HG03442 (cell line): ENCODE measurements around the gene CCDC137.

Experiments
- ATAC-seq: cut with Tn5 transposase; IDR thresholded peaks from one replicate; pipeline ENCODE4 v1.9.1; 2021; ENCODE audit warnings: mild to moderate bottlenecking, moderate library complexity; ENCODE audit not compliant: unreplicated experiment

Gene CCDC137

DNA sequence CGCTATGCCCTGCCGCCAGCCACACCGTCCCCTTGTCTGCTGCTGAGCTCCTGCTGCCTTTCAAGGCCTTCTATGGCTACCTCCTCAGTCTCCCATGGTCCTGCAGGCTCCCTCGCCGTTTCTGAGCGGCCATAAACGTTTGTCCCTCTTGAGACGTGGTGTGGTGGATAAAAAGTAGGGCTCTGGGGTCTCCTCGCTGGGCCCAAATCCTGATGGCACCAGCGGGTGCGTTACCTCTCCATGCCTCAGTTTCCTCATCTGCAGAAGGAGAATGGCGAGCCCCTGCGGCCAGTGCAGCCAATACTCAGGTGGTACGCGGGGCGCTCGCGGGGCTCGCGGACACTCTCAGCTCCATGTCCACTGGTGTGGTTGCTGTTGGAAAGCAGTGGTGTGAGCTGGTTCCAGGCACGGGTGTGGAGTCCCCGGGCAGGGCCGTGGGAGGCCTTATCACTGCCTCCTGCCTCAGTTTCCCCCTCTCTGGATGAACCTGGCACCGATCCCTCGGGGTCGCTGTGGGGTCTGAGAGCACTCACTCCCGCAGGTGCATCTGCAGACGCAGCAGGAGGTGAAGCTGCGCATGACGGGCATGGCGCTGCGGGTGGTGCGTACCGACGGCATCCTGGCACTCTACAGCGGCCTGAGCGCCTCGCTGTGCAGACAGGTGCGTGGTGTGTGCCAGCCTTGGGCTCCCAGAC, 48.0 kb downstream of the CCDC137 start:
- ATAC-seq: no peak

DNA sequence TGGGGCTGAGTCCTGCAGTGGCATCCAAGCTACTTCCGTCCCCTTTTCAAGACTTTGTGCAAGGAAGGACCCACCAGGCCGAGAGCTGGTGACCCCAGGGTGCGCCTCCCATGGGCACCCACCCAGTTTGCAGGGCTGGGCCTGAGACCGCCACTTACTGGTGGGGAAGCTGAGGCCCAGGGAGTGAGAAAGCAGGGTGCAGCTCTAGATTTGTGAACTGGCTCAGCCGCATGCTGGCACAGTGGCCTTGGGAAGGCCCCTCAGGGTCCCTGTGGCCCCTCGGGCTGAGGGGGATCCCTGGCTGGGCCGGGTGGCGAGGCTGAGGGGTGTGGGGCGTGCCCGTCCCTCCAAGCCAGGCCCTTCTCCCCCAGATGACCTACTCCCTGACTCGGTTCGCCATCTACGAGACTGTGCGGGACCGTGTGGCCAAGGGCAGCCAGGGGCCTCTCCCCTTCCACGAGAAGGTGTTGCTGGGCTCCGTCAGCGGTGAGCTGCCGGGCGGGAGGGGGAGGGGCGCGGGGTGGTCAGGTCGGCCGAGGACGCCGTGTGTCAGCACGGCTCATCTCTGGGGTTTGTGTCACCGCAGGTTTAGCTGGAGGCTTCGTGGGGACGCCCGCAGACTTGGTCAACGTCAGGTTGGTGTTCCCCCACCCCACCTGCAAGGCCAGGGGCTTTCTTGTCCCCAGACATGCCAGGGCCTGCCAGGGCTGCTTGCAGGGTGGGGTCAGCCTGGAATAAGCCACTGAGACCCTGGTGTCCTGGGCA, 48.8 kb downstream of the CCDC137 start:
- no peak for ATAC-seq

DNA sequence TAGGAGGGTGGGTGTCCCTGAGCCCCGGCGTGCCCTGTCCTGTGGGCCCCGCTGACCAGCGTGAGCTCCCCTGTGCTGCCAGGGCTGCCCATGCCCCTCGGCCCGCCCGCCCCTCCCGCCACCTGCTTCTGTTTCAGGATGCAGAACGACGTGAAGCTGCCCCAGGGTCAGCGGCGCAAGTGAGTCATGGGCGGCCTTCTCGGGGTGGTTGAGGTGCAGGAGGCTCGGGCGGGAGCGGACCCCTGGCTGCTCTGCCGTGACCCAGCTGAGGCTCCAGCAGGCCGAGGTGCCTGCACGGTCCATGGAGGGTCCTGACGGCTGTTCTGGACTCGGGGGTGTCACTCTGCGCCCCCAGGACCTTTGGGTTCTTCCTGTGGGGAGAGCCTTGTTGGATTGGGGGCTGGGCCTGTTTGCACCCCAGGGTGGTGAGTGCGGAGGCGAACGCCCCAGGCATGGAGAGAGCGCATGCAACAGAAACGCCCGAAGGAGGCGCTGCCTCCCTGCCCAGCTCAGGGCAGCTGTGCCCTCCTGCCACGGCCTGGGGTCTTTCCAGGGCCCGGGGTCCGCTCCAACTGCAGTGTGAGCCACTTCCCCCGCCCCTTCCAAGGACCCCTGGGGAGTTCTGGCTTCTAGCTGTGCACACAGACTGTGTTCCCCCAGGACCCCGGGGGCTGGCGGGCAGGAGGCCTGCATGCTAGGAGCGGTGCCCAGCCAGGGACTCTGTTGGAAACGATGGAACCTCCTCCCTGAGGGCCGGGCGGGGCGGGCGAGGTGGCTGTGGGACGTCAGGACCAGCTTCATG, 49.5 kb downstream of the CCDC137 start:
- no peak for ATAC-seq

DNA sequence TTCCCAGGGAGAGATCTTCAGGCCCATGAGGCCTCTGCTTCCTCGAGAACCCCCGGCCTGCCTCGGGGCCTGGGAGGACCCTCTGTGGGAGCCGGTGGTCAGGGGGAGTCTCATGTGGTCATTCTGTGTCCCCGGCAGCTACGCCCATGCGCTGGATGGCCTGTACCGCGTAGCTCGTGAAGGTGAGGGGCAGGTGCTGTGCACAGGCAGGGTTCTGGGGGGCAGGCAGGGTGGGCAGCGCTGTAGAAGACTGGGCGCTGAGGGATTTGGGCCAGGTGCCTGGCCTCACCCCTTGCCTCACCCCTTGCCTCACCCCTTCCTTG, 50.1 kb downstream of the CCDC137 start:
- no peak for ATAC-seq

DNA sequence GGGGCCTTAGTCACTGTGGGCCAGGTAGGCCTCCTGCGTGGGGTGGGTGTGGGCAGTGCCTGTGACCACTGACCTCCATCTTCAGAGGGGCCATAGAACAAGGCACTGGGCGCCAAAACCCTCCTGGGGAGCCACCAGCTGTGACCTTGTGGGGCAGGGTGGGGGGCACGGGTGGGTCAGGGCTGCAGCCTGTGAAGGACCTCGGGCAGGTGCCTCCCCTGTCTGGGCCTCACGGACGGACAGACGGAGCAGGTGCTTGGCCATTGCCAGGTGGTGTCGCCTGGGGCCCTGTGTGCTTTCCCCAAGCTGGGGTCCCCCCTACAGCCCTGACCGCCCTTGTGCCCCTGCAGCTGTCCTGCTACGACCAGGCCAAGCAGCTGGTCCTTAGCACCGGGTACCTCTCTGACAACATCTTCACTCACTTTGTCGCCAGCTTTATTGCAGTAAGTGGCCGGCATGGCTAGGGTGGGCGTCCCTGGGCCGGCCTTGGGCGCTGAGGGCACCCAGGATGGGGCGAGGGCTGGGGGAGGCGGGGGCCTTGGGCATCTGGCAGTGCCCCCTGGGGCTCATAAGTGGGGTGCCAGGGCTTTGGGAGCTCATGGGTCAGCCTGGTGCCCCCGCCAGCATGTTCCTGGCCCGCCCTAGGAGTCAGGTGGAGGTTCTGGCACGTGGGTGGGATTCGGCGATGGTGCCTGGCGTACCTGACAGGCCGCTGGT, 50.7 kb downstream of the CCDC137 start:
- no peak for ATAC-seq

DNA sequence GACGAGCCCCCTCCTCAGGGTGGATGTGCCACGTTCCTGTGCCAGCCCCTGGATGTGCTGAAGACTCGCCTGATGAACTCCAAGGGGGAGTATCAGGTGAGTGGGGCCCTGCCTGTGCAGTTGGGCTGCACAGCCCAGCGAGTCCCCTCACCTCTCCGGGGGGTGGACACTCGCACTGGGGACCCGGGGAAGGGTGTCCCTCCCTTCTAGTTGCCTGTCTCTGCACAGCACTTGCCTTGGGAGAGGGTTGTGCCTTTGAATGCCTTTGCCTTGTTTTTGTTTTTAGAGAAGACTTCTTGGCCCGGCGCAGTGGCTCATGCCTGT, 51.2 kb downstream of the CCDC137 start:
- no peak for ATAC-seq

DNA sequence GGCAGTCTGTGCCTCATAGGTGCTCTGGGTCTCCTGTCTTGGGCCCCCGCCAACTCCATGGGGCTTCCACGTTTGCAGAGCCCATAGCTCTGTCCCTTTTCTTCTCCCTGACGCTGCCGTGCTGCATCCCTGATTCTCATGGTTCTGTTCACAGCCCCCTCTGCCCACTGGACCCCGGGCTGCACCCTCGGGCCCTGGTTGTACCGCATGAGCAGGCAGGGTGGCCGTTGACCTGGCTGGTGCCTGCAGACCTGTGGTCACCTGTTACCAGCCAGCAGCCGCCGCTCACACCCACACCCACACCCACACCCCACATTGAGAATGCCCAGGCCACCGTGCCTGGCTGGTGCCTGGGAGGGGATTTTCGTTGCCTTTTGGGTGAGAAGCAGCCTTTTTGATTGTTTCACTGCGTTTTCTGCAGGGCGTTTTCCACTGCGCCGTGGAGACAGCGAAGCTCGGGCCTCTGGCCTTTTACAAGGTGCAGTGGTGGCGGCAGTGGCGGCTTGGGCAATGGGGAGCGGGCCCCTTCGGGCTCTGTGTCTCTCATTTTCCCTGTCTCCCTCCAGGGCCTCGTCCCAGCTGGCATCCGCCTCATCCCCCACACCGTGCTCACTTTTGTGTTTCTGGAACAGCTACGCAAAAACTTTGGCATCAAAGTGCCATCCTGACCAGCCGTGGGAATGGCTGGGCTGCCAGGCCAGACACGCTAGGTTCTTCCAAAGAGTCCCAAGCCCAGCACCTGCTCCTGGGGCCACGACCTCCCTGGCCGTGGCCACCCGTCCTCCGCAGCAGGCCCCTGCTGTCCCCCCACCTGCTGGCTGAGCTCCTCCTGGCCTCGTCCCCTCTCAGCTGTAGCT, 53.1 kb downstream of the CCDC137 start:
- no peak for ATAC-seq

DNA sequence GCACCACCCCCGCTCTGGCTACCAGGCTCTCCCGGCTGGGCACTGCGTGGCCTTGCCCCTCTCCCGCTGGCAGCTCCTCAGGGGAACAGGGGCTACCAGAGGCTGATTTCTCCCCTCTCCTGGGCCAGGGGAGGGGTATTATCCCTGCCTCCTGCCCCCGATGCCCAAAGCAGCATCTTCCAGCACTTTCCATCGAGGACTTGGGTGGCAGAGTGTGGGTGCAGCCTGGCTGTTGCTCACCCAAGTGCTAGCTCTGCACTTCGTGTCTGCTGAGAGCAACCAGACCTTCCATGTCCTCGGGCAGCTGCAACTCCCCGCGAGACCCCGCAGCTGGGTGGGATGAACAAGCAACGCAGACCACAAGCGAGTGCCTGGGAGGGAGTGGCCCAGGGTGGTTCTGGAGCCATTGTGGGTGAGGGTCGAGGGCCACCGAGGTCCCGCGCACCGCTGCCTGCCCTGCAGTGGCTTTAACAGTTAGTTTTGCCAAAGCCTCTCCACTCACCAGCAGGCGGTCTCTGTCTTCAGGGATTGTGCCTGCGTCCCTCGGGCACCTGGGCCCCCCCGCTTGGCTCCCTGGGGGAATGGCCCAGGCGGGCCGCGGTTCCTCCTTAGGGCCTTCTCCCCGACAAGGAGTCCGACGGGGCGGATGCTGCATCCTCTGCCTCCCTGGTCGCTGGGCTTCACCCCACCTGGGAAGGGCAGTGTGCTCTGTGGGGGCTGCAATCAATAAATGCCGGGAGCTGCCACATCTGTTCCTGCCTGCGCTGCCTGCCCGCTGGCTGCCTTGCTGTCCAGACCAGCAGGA, 53.9 kb downstream of the CCDC137 start:
- ATAC-seq: no peak

DNA sequence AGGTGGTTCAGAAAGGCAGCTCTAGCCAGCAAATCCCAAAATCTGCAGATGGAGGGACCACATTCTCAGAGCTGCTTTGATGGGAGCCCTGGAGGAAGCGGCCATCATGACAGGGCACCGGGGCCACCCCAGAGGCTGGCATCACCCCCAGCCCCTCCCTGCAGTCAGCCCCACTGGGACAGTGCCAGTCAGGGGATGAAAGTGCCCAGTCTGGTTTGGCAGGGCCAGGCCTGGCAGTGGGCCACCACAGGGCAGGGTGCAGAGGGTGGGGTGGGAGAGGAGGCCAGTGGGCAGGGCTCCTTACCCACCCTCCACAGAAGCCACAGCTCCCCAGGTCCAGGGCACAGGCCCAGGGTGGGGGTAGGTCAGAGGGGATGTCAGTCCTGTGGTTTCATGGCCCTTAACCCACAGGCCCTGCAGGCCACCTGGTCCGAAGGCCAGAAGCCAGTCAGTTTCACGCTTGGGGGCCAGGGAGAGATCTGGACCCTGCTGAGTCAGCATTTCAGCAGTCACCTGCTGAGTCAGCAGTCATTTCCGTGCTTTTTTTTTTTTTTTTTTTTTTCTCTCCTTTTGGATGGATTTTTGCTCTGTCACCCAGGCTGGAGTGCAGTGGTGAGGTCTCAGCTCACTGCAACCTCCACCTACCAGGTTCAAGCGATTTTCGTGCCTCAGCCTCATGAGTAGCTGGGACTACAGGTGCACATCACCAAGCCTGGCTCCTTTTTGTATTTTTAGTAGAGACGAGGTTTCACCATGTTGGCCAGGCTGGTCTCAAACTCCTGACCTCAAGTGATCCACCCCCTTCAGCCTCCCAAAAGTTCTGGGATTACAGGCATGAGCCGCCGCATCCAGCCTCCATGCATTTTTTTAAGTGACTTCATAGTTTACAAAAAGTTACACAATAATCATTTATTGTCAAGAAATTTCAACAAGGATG, 55.9 kb downstream of the CCDC137 start:
- no peak for ATAC-seq
